Psoas muscle (tissue), 8 donors: ENCODE data around the gene GABRG2. TPM values are rescaled to one million over a fixed set of nuclear protein-coding genes. Genes with fewer than 3 reads are reported as not detected.
"Not testable (repeated sequence)": the region's sequence is repeated elsewhere in the genome, so short reads cannot be mapped to it uniquely, and the experiment has no call there.

ENCODE experiments used
- ATAC-seq, 4 donors: fragments of 200-7000 bp; cut with Tn5 transposase; one replicate each; pipeline ENCODE4 v1.9.1; 2020; ENCODE audit warnings: moderate library complexity in 3 of 4, mild to moderate bottlenecking in 2 of 4
- DNase-seq, 2 donors: peaks; one replicate each; pipeline ENCODE4 v3.0.0-alpha.2; 2020
- H3K27ac ChIP-seq: fragments of 200-600 bp; one replicate; pipeline ENCODE4 v1.8.0; 2022
- H3K27me3 ChIP-seq, 3 donors: fragments of 200-600 bp in 1 of 3; one replicate each; pipeline versions ENCODE4 v1.6.1 to v1.8.0; 2013 to 2022; ENCODE audit warnings: low read length in 2 of 3, mild to moderate bottlenecking in 2 of 3, moderate library complexity in 1 of 3; ENCODE audit not compliant: insufficient read depth in 3 of 3
- H3K36me3 ChIP-seq, 2 donors: fragments of 200-600 bp in 1 of 2; one replicate each; pipeline versions ENCODE4 v1.6.1 to v1.8.0; 2013 to 2022; ENCODE audit warnings: low read depth in 1 of 2, mild to moderate bottlenecking in 1 of 2, moderate library complexity in 1 of 2; ENCODE audit not compliant: insufficient read depth in 1 of 2
- H3K4me1 ChIP-seq: fragments of 200-600 bp; one replicate; pipeline ENCODE4 v1.8.0; 2022
- H3K4me3 ChIP-seq: fragments of 200-600 bp; one replicate; pipeline ENCODE4 v1.8.0; 2022; ENCODE audit warnings: mild to moderate bottlenecking
- H3K9me3 ChIP-seq: fragments of 200-600 bp; one replicate; pipeline ENCODE4 v1.8.0; 2022
- WGBS, 3 donors: extraction: QIAGEN DNeasy Blood & Tissue Kit; methylation state at CpG; one replicate each; pipeline versions ENCODE4 v1.1.6 to v1.1.7; 2013; 5-methylcytosine and 5-hydroxymethylcytosine counted together
- intact Hi-C, 2 donors: fragments of 100-400 bp; cut with DNase I; formaldehyde crosslinking; loops; one replicate each; pipeline versions ENCODE4 v1.11.0 to v1.14.2; 2022
- polyA plus RNA-seq, 3 donors: library from polyadenylated mRNA; stranded (reverse); fragments of 200-250 nt; gene quantifications; one replicate each; pipeline ENCODE4 v1.2.3, GENCODE V29; 2013
- total RNA-seq, 4 donors: library from RNA; stranded (reverse); fragmentation: NEBNext Ultra II Directional in 2 of 4; extraction: Animal tissue kit (Norgen Biotek cat#: 25700) in 2 of 4; gene quantifications; one replicate each; pipeline versions ENCODE4 v1.2.1 to v1.2.4, GENCODE V29; 2021 to 2023
- TF ChIP-seq, protein P1 (sequence below): fragments of 200-600 bp; IDR thresholded peaks from one replicate; pipeline ENCODE4 v1.8.0; 2022; ENCODE audit warnings: antibody characterized with exemption
- donor health status: healthy with polysubstance abuse.
- donor health status: DM: no; HTN: no; CAD: no; lungs with moderate emphysema.
- donor health status: Bipolar disorder and iron deficiency.
- donor health status: healthy.
- donor health status: DM: yes; HTN: yes; CAD: no.
- donor health status: DM: no; HTN: no; CAD: no.
- donor health status: DM: no; HTN: no; CAD: no.
- donor health status: DM: yes; HTN: yes; CAD: no.

Gene GABRG2
- total and polyA plus RNA-seq, 7 donors: 0.03 TPM; not detected in 6

DNA sequence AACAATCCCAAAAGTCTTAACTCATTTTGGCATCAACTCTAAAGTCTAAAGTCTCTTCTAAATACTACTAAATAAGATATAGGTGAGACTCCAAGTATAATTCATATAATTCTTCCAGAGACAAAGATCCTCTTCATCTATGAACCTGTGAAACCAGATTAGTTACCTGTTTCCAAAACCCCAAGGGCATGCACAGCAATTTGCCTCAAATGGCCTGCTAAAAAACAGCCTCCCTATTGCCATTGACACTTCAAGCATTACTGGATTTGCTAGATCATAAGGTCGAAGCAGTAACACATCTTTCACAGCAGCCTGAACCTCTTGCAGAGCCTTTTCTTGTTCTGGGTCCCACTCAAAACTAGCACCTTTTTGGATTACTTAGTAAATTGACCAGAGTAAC lies 20.3 kb upstream of the GABRG2 start:
- intact Hi-C loops: no loop called here
- Histone ChIP-seq H3K9me3 (no peaks in the 10 kb centered on the region), H3K4me3 (no peak overlapping the region), H3K27me3 (no peaks in the 10 kb centered on the region), H3K27ac (no peak overlapping the region), H3K36me3 (no peaks in the 10 kb centered on the region), H3K4me1 (no peaks in the 10 kb centered on the region)
- no peak for DNase-seq
- TF ChIP-seq, protein P1, sequence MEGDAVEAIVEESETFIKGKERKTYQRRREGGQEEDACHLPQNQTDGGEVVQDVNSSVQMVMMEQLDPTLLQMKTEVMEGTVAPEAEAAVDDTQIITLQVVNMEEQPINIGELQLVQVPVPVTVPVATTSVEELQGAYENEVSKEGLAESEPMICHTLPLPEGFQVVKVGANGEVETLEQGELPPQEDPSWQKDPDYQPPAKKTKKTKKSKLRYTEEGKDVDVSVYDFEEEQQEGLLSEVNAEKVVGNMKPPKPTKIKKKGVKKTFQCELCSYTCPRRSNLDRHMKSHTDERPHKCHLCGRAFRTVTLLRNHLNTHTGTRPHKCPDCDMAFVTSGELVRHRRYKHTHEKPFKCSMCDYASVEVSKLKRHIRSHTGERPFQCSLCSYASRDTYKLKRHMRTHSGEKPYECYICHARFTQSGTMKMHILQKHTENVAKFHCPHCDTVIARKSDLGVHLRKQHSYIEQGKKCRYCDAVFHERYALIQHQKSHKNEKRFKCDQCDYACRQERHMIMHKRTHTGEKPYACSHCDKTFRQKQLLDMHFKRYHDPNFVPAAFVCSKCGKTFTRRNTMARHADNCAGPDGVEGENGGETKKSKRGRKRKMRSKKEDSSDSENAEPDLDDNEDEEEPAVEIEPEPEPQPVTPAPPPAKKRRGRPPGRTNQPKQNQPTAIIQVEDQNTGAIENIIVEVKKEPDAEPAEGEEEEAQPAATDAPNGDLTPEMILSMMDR: no peak
- WGBS, 3 donors: 51 to 56% (median 52%) methylated on average over 1 of the region's 1 CpG
- no peak for ATAC-seq

GRCh38 chr5:162052676-162053075 lies 14.9 kb upstream of the GABRG2 start:
- no peaks in the 10 kb centered on the region for H3K36me3 ChIP-seq
- 60 to 64% (median 63%) methylated on average over 3 of the region's 3 CpGs for WGBS, 3 donors
- no peak overlapping the region for H3K27ac ChIP-seq
- H3K4me1 ChIP-seq: no peaks in the 10 kb centered on the region
- DNase-seq (no peak), ATAC-seq (no peak)
- no peaks in the 10 kb centered on the region for H3K9me3 ChIP-seq
- TF ChIP-seq, protein P1: no peak
- no peaks in the 10 kb centered on the region for H3K27me3 ChIP-seq
- no peak overlapping the region for H3K4me3 ChIP-seq
- intact Hi-C loops: no loop called here

GRCh38 chr5:162055095-162055494 lies 12.5 kb upstream of the GABRG2 start:
- H3K4me3 ChIP-seq, ATAC-seq, H3K4me1 ChIP-seq, H3K27ac ChIP-seq, H3K36me3 ChIP-seq, H3K27me3 ChIP-seq, intact Hi-C loops, H3K9me3 ChIP-seq, DNase-seq: not testable (repeated sequence)
- 74 to 87% (median 81%) methylated on average over 4 of the region's 4 CpGs for WGBS, 3 donors

DNA sequence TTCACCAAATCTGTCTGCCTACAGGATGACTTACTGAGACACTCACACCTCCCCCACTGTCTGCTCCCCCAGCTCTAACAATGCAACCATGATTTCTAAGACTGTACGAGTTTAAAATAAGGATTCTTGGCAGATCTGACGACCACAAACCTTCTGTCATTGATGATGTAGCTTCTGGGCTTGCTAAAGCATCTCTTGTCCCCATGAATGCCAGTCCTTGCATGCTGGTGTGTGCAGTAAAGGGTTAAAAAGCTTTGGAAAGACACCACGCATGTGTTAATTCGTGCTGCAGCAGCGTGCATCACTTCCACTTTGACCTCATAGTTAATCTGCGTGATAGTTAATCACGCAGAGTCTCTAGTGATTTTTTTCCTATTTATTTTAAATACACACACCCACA lies 411 bp upstream of the GABRG2 start:
- no peak for ATAC-seq
- Histone ChIP-seq H3K27me3 (no peaks in the 10 kb centered on the region), H3K27ac (no peak overlapping the region), H3K4me1 (no peaks in the 10 kb centered on the region), H3K9me3 (no peaks in the 10 kb centered on the region), H3K4me3 (no peak overlapping the region), H3K36me3 (no peaks in the 10 kb centered on the region)
- WGBS, 3 donors: 3 to 4% (median 3%) methylated on average over 7 of the region's 7 CpGs
- DNase-seq: no peak
- intact Hi-C loops: no loop called here
- TF ChIP-seq, protein P1: no peak

DNA sequence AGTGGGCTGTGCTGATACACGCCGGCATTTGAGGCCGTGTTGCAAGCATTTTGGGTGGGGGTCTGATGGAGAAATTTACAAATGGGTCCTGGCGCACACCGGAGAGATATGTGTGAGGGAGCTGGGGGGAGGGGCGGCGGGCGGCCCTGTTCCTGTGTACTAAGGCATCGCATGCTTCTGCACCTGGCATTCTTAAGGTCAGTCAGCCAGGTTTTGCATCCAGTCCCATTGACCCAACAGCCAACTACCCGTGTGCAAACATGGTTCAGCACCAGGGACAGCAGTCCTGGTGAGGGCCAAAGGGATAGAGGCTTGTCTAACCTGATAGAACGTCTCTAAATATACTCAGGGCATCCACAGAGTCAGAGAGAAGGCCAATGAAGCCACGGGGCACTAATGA lies 839 bp downstream of the GABRG2 start:
- Histone ChIP-seq H3K27me3 (no peaks in the 10 kb centered on the region), H3K9me3 (no peaks in the 10 kb centered on the region), H3K27ac (no peak overlapping the region), H3K4me3 (no peak overlapping the region), H3K4me1 (no peaks in the 10 kb centered on the region), H3K36me3 (no peaks in the 10 kb centered on the region)
- intact Hi-C loops: no loop called here
- ATAC-seq (no peak), DNase-seq (peak in 1 of 2 donors; percentile 8)
- whole genome bisulfite sequencing, 3 donors: 2 to 5% (median 3%) methylated on average over 12 of the region's 12 CpGs
- TF ChIP-seq, protein P1: no peak
